Measurements from ENCODE around the gene WBP1.

- no peak for TF ChIP-seq POLR2A (IDR thresholded peaks at IDR 0.05; ENCODE audit: low read length)
- TF ChIP-seq RCOR1 (IDR thresholded peaks at IDR 0.05; ENCODE audit: low read depth, low read length), result no peak
- no peak for TF ChIP-seq PBX3 (IDR thresholded peaks at IDR 0.05)
- no peak for TF ChIP-seq CHD2 (IDR thresholded peaks at IDR 0.05; ENCODE audit: low read length, partially characterized antibody)
- no peak for TF ChIP-seq NR3C1 (IDR thresholded peaks at IDR 0.05)
- TF ChIP-seq CTCF (IDR thresholded peaks at IDR 0.05), result no peak
- no peak for TF ChIP-seq TP53 (CRISPR knock-in tag; IDR thresholded peaks at IDR 0.05)
- TF ChIP-seq ZFP36 (IDR thresholded peaks at IDR 0.05; ENCODE audit: borderline replicate concordance, partially characterized antibody), result no peak
- no peak for TF ChIP-seq REST (IDR thresholded peaks at IDR 0.05)
- no peak for TF ChIP-seq BHLHE40 (IDR thresholded peaks at IDR 0.05; ENCODE audit: low read depth, low read length)
- TF ChIP-seq KDM1A (IDR thresholded peaks at IDR 0.05; ENCODE audit: low read depth), result no peak
- TF ChIP-seq HDAC2 (IDR thresholded peaks at IDR 0.05), result no peak
These were observed 30.6 kb downstream of the WBP1 start for GRCh38 chr2:74488643-74489481.
